HG03558 (cell line): Measurements from ENCODE around the gene CYP27B1.
A peak's percentile ranks its signal among the peaks of the same experiment; 100 is the strongest.

Source experiments
- ATAC-seq: cut with Tn5 transposase; IDR thresholded peaks from one replicate; pipeline ENCODE4 v1.9.1; 2021; ENCODE audit warnings: moderate number of reproducible peaks; ENCODE audit not compliant: unreplicated experiment; ENCODE audit errors: extremely low read depth

CYP27B1 gene

DNA sequence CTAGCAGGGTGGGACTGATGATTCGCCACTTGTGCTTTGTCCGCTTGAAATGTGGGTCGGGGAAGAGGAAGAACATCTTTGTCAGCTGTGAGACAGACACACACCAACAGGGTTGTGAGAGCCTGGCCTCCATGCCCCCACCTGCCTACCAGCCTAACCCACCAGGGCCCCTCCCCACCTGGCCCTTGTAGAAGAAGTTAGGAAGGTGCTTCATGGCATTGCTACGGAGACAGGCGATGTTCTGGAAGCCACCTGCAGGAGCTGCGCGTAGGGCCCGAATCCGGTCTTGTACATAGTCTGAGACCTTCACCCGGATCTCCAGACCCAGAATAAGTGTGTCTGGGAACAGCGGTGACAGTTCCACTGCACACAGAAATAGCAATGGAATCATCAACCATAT is 2.7 kb upstream of the CYP27B1 start:
- ATAC-seq, result no peak

DNA sequence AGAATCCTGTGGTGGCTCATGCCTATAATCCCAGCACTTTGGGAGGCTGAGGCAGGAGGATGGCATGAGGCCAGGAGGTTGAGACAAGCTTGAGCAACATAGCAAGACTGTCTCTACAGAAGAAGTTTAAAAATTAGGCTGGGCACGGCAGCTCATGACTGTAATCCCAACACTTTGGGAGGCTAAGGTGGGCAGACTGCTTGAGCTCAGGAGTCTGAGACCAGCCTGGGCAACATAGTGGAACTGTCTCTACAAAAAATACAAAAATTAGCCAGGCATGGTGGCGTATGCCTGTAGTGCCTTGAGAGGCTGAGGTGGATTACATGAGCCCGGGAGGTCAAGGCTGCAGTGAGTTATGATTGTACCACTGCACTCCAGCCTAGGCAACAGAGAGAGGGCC is 998 bp upstream of the CYP27B1 start:
- no peak for ATAC-seq

DNA sequence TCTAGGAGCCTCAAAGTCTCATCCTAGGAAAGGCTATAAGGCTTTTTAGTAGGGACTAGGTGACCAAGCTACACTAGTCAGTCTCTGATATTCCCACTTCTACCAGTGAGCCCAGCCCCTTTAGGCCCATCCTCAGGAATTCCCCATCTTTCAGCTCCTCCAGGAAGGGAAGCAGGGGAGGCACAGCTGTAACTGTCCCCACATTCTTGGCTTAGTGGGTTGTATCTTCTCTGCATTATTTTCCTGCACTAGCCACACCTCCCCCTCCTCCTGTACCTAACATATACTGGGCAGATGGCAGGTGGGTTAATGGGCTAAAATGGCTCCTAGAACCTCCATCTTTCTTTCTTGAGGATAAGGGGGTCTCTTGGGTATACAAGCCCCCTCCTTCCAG is 424 bp upstream of the CYP27B1 start:
- no peak for ATAC-seq

DNA sequence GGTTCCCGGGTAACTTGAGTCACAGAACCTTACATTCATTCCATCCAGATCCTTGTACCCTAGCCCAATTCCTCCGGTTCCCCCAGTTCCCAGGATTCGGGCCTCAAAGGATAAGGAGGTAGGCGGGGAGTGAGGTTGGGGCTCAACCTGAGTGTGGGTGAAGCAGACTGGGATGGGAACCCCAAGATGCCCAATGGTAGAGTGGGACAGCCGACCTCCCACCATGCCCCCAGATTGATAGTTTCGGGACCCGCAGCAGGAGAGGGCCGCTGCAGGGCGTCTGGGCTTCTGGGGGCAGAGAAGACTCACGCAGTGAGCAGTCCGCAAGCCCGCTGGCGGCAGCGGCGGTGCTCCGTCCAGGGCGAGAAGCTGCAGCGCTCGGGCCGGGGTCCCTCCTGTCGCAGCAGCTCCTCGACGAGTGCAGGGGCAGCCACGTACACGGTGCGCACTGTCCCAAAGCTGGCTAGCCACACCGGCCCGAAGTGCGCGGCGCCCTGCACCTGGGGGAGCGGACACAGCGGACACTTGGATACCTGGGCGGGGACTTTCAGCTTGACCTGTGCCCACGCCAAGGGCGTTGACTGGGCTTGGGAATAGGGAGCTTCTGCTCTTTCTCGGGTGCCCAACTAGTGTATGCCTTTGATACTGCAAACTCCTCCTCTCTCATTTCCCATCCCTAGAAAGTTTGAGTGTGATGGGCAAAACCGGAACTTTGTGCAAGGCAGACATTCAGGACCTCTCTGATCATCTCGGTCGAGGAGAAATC is 997 bp downstream of the CYP27B1 start:
- ATAC-seq, result no peak

DNA sequence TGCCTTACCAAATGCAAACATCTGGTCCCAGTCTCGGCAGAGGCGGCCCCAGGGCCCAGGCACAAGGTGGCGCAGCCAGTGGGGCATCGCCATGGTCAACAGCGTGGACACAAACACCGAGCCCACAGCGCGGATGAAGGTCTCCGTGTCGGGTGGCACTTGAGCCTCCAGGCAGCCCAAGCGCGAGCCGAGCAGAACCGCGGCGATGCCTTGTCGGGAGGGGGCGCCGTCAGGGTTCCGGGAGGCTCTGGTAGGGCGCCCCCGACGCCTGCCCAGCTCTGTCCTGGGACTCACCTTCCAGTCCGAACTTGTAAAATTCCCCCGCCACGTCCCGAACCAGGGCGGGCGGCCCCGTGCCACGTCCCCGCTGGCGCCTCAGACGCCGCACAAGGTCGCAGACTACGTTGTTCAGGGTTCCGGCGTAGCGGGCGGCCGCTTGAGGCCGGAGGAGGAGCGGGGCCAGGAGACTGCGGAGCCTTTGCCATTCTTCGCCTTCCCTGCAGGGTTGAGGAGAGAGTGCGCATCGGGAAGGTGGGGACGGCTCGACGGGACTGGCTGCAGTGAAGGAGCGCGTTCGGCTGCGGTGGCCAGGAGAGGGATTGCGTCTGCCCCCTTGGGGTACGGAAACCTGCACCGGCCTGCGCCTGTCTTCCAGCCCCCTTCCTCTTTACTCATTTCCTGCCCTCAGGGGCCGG is 1.7 kb downstream of the CYP27B1 start:
- ATAC-seq, result no peak

DNA sequence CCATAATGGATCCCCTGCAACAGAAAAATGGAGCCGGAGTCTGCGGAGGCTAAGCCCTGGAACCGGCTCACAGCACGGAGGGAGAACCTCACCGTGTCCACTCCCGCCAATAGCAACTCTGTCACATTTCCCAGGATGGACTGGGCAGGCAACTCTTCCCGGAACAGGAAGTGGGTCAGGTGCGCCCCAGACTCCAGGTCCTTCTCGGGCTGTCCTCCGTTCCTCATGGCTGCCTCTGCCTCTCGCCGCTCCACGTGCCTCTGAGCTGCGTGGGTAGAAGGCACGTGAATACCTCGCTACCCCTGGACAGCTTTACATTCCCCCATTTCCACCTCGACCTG is 2.2 kb downstream of the CYP27B1 start:
- ATAC-seq, result no peak

DNA sequence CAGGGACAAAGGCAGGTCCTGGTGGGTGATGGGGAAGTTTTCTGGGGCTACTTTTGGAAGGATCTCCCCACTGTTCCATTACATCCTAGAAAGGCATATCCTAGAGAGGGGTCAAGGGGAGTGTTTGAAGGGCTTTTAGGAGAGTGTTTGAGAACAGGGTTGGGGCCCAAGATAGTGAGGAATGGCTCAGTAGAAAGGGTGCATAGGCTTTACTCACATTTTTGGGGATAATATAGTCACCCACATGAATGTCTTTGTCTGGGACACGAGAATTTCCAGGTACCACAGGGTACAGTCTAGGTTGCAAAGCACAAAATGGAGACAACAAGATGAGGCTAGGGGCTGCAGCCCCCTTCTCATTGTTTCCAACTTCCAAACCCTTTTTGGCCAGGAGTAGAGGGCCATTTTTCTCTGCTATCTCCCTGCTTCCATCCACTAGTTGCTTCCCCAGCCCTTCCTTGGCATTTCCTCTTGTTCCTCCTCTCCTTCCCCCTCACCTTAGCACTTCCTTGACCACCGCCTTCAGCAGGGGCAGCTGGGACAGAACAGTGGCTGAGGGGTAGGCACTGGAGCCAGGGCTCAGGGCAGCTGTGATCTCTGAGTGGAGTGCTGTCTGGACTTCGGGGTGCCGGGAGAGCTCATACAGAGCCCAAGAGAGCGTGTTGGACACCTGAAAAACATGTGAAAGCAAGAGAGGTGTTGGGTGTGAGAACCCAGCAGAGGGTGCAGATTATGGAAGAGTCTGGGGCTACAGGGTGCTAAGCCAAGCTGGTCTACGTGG is 2.8 kb downstream of the CYP27B1 start:
- no peak for ATAC-seq

DNA sequence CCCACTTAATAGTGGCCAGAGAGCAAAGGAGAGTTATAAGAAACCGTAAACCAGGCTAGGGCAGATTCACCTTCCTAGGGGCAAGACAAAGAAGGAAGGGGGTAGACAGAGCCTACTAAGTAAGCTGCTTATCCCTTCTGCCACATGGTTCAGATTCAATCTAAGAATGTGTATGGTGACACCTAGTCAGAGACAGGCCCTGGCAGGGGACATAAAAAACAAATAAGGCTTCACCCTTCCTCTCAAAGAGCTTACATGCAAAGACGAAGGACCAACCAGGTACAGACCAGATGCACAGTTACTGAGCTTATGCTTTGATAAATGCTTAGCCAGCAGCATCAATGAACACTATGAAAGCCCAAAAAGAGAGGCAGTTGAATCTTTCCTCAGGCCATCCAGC is 4.4 kb downstream of the CYP27B1 start:
- no peak for ATAC-seq

DNA sequence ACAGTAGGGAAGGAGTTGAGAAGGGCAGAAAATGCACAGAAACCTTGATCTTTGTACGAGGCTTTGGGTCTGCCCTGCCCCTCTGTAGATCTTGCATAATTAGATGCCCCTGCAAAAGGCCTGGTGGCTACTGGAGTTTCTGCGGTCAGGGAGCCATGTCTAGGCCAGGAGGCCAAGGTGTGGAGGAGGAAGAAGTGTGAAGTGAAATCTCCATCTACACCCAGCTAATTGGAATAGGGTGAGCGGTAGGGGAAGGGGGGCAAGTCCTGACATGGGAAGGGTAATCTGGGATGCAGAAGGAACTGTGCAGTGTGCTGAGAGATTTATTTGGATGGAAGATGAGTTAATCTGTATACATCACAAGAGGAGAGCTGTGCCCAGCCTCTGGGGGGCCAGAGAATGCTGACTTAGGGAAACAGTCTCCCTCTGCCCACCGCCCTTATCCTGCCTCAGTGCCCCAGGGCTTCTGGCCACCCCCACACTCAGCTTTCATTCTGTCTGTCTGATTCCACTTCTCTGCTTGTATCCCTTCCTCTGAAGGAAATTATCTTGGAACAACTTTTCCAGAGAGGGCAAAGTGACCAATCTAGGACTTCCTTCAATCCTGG is 5.4 kb downstream of the CYP27B1 start:
- no peak for ATAC-seq

DNA sequence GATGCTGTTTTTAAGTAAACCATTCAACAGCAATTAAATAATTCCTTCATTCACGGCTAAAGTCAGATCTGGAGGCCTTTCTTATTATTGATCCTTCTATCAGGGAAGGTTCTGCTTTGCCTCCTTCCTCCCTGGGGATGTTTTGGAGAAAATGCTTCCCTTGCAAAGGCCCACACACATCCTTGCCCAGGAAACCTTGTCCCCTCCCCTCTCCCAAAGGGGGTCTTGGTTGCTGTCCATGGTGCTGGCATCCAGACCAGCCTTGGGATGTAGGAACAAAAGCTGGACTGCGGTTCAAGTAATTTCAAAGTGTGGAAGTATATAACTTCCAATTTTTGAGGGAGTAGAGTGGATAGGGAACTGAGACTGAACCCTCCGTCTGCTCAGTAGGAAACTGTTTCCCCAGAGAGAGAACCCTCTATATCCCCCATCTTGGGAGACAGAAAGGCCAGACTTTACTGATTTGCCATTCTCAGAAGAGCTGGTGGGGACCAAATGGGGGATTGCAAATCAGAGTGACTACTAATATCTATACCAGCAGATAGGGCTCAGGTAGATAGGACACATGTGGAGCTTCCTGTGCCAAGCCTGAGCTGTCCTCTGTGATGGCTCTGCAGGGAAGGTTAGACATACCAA is 6.4 kb downstream of the CYP27B1 start:
- ATAC-seq, result no peak

DNA sequence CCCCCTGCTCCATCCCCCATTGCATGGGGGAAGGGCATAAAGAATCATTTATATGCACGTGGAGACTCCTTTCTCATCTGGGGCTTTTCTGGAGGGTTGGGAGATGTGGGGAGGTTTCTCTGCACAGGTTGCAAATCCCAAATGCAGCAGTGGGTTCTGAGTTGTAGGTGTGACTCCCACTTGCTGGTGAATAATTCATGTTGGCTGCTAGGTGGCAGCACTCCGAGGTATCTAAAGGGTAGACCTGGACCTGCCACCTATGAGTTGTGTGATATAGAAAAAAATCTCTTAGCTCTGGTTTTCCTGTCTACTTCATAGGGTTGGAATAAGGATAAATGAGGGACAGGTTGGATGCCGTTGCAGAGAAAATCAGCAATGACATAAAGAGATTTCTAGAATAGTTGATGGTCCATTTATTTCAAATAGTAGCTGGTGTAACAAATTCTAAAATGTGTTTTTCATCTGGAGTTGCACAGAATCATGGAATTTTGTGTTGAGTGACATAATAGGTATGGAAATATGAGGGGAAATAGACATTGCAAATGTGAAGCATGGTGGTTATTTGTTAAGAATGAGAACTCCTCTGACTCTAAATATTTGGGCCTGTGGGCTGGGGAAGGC is 7.4 kb downstream of the CYP27B1 start:
- ATAC-seq, result no peak

DNA sequence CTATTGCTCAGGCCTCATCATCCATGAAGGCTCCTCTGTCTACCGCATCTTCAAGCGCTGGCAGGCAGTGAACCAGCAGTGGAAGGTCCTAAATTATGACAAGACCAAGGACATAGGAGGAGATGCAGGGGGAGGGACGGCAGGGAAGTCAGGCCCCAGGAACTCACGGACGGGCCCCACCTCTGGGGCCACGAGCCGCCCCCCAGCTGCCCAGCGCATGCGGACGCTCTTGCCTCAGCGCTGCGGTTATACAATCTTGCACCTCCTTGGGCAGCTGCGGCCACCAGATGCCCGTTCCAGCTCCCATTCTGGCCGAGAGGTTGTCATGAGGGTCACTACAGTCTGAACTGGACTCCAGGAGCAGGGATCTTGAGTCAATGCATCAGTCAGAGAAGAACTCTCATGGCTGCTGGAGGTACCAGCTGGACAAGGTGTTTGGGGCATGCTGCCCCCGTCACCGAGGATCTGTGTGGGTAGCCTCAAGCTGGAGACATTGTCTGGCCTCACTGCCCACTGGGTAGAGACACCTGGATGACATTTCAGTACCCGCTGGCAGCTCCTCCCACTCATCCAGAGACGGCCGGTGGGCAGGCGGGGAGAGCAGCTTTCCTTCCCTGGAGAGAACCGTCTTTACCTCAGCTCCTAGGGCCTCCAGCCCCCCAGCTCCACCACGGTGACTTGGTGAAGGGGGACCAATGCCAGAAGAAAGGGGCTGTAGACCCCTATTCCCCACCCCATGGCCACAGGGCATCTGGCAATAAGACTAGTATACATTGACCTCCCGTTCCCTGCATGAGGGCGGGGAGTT is 8.1 kb downstream of the CYP27B1 start:
- no peak for ATAC-seq

DNA sequence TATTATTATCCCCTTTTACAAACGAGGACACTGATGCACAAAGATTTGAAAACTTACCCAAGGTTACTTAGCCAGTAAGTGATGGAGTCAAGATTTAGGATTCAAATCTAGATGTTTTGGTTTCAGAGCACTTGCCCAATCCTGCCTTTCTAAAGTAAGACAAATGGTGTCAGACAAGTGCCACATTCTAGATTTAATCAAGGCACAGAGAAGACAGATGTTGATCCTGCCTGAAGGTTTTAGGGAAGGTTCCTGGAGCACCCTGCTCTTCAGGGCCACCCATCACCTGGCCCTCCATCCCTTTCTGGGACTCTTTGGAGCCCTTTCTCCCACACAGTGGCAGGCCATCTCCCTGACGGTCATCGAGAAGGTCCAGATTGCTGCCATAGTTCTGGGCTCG is 9.1 kb downstream of the CYP27B1 start:
- no peak for ATAC-seq

DNA sequence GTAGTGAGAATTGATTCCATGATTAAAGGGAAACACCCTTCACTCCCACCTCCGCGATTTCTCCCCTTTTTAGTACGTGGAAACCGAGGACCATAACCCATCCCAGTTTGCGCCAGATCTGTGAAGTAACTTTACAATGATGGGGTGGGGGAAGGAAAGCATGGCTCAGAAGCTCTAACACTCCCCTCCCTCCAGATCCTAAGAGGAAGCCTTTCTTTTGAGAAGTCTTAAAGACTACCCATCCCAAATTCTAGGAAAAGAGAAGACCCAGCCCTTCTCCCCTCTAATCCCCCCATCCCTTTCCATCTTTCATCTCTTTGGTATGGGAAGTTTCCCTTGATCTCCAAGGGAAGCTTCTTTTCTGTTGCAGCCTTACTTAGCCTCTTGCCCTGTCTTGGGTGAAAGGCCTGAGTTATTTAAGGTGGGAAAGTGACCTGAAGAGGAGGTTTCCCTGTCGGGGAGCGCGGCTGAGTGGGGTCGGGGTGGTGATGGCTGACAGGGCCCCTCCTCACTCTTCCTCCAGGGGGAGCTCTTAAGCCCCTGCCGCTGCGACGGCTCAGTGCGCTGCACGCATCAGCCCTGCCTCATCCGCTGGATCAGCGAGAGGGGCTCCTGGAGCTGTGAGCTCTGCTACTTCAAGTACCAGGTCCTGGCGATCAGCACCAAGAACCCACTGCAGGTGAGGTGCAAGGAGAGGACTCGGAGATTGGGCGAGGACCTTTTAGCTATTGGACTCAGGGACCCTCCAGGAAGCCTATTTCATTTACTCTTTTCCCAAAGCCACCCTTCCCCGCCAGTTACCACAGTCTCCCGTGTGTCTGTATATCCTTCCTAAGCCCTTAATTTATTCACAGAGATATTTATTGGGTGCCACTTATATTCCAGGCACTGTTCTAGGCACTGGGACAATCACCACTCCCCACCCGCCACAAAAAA is 10.2 kb downstream of the CYP27B1 start:
- no peak for ATAC-seq

DNA sequence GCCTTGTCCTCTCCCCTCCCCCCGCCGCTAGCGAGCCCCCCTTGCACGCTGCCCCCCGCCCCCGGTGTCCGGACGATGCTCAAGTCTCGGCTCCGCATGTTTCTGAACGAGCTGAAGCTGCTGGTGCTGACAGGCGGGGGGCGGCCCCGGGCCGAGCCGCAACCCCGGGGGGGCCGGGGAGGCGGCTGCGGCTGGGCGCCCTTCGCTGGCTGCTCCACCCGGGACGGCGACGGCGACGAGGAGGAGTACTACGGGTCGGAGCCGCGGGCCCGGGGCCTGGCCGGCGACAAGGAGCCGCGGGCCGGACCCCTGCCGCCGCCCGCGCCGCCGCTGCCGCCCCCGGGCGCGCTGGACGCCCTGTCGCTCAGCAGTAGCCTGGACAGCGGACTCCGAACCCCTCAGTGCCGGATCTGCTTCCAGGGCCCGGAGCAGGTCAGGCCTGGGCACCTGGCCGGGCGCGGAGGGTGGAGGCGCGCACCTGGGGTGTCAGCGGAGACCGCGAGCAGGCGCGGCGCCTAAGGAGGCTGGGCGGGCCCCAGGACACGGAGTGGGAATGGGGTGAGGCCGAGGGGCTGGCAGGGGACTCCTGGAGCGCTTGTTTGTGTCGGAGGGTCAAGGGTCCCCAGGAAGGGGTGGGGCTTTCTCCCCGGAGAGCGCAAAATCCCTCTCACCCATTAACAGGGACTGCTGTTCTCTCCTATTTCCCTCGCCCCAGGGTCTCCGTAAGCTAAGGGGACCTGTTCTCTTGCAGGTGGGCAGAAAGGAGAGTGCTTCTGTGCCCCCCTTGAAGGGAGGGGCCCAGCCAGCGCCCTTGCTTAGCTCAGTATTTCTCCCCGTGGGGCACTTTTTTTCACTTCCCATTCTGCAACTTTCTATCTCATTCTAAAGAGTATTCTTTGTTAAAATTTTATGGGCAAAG is 11.2 kb downstream of the CYP27B1 start:
- ATAC-seq, result no peak

DNA sequence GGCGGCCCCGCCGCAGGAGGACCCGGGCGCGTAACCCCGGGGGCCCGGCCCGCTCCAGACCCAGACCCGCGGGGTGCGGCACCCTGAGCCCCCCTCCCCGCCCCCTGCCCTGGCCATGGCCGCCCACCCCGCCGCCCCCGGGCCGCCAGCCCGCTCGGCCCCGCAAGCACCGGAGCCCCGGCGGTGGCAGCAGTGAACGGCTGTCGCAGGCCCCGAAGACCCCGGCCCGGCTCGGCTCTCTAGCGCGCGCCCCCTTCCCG is 11.8 kb downstream of the CYP27B1 start:
- ATAC-seq, result no peak

DNA sequence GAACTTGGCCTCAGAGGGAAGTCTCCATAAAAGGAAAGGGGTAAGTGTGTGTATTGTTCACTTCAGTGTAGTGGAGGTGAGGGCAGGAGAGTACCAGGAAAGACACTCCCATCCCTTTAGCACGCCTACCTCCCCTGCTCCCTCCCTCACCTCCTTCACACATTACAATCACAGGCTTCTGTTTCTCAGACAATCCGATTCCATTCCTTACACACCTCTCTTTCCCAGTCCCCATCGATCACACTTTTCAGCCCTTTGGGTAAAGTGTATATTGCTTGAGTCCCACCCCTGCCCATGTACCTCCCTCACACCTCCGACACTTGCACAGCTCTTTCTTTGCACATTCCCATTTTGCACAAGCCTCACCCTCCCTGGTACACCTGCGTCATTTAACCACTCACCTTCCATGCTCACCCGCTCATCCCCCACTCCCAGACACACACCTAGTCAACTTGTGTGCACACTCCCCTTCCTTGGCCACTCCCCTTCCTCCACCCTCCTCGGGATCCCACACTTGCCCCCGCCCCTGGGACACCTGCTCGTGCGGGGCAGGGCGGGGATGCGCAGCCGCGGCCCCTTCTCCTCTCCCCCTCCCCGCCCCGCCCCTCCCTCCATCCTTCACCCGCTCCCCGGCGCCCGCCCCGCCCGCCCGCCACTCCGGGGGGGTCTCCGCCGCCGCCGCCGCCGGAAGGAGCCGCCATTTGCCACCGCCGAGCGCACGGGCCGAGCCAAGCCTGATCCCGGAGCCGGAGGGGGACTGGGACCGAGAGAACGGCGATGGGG is 12.3 kb downstream of the CYP27B1 start, which contains the start of gene MARCHF9:
TSS of gene MARCHF9 (plus strand) at position 693 of the 783 bp plus-strand sequence. CDS start 426 bp downstream, outside the sequence.
- peak; percentile 17 for ATAC-seq
